SH-SY5Y (cell line): ENCODE data around the gene PTTG1IP.

Source experiments
- GATA2 ChIP-seq: IDR thresholded peaks from 2 replicates; pipeline ENCODE4 v1.6.1; 2011; ENCODE audit warnings: mild to moderate bottlenecking, low read depth, low read length
- GATA3 ChIP-seq: IDR thresholded peaks from 2 replicates; pipeline ENCODE4 v1.6.1; 2011; ENCODE audit warnings: low read depth, mild to moderate bottlenecking, low read length, moderate library complexity

DNA sequence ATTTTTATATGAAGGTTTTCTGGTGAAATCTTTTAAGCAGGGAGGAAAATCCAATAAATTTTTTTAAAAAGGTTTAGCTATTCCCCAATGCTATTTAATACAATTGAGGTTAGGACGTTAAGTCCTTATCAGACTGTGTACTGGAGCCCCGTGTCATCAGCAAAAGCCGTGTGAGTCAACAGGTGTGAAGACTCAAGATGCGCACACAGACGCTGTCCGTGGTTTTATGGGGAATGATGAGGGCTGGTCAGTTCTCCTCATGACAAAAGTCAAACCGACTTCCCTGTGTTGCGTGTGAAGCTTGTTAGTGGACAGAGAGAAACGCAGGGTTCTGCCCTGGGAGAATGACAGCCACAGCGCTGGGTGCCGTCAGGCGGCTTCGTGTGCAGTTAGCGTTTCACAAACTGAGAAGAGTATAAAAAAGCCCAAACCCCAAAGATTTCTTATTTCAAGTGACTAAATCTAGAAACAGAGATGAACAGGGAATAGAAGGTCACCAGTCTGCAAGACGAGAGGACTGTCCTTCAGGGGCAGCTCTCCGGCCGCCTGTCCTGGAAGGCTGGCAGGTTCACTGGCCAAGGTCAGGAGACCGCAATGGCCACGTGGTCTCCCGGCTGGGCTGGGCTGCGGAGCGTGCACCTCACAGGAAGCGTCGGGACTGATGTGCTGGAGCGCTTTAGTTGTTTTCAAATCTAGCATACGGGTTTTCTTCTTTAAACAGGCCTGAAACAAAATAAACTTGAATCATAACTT, 22.4 kb downstream of the PTTG1IP start:
- TF ChIP-seq GATA3 = no peak
- no peak for TF ChIP-seq GATA2
